Mesenchymal stem cell (in vitro differentiated cells and primary cell): ENCODE measurements around the gene DICER1.

Experiments used
- DNase-seq: peaks from one replicate; pipeline ENCODE4 v3.0.0-alpha.2; 2013
- H2AFZ ChIP-seq: one replicate; pipeline ENCODE4 v1.6.1; 2013; ENCODE audit warnings: low read depth, mild to moderate bottlenecking, control low read depth, inconsistent platforms, low read length, moderate library complexity
- H2AK5ac ChIP-seq: 2 replicates; pipeline ENCODE4 v1.6.1; 2013; ENCODE audit warnings: low read length, moderate library complexity, mild to moderate bottlenecking, inconsistent platforms; ENCODE audit not compliant: severe bottlenecking
- H2BK120ac ChIP-seq: one replicate; pipeline ENCODE4 v1.6.1; 2013; ENCODE audit warnings: low read depth, mild to moderate bottlenecking, inconsistent platforms, low read length, moderate library complexity
- H2BK12ac ChIP-seq, 2 experiments: one replicate each; pipeline ENCODE4 v1.6.1; 2013; ENCODE audit warnings: inconsistent platforms in 2 of 2, low read length in 2 of 2, mild to moderate bottlenecking in 2 of 2, moderate library complexity in 2 of 2, control low read depth in 1 of 2
- H2BK15ac ChIP-seq: one replicate; pipeline ENCODE4 v1.6.1; 2013; ENCODE audit warnings: mild to moderate bottlenecking, low read depth, inconsistent platforms; ENCODE audit not compliant: poor library complexity, severe bottlenecking
- H2BK5ac ChIP-seq: 2 replicates; pipeline ENCODE4 v1.6.1; 2013; ENCODE audit warnings: low read depth, mild to moderate bottlenecking, low read length, control low read depth, inconsistent platforms; ENCODE audit not compliant: poor library complexity, severe bottlenecking
- H3K14ac ChIP-seq, 2 experiments: one replicate each; pipeline ENCODE4 v1.6.1; 2013; ENCODE audit warnings: inconsistent platforms in 2 of 2, low read length in 2 of 2, control low read depth in 1 of 2, mild to moderate bottlenecking in 1 of 2, moderate library complexity in 1 of 2
- H3K18ac ChIP-seq, 2 experiments: one replicate each; pipeline ENCODE4 v1.6.1; 2013; ENCODE audit warnings: inconsistent platforms in 2 of 2, low read length in 2 of 2, control low read depth in 1 of 2, low read depth in 1 of 2, mild to moderate bottlenecking in 1 of 2
- H3K23ac ChIP-seq, 2 experiments: one replicate each; pipeline ENCODE4 v1.6.1; 2013; ENCODE audit warnings: inconsistent platforms in 2 of 2, low read length in 2 of 2, mild to moderate bottlenecking in 2 of 2, moderate library complexity in 2 of 2, control low read depth in 1 of 2
- H3K27ac ChIP-seq: 2 replicates; pipeline ENCODE4 v1.5.1; 2013; ENCODE audit warnings: mild to moderate bottlenecking, moderate library complexity, low read length, control low read depth, inconsistent platforms; ENCODE audit not compliant: poor library complexity, severe bottlenecking
- H3K27me3 ChIP-seq, 2 experiments: 2 replicates each; pipeline versions ENCODE4 v1.6.1 to v1.7.0; 2013; ENCODE audit warnings: low read length in 2 of 2, mild to moderate bottlenecking in 2 of 2, moderate library complexity in 2 of 2, control low read depth in 1 of 2, inconsistent platforms in 1 of 2; ENCODE audit not compliant: control insufficient read depth in 1 of 2, insufficient read depth in 1 of 2
- H3K36me3 ChIP-seq, 2 experiments: 2 replicates each; pipeline versions ENCODE4 v1.6.1 to v1.7.0; 2013; ENCODE audit warnings: low read length in 2 of 2, control low read depth in 1 of 2, inconsistent platforms in 1 of 2, low read depth in 1 of 2, mild to moderate bottlenecking in 1 of 2; ENCODE audit not compliant: insufficient read depth in 2 of 2, control insufficient read depth in 1 of 2
- H3K4ac ChIP-seq, 2 experiments: one replicate each; pipeline ENCODE4 v1.6.1; 2013; ENCODE audit warnings: inconsistent platforms in 2 of 2, low read length in 2 of 2, mild to moderate bottlenecking in 2 of 2, moderate library complexity in 2 of 2, control low read depth in 1 of 2, low read depth in 1 of 2
- H3K4me1 ChIP-seq: 2 replicates; pipeline ENCODE4 v1.6.1; 2013; ENCODE audit warnings: low read depth, low read length, control low read depth; ENCODE audit not compliant: control insufficient read depth, insufficient read depth
- H3K4me2 ChIP-seq: 2 replicates; pipeline ENCODE4 v1.6.1; 2013; ENCODE audit warnings: low read length, mild to moderate bottlenecking, inconsistent platforms; ENCODE audit not compliant: poor library complexity, severe bottlenecking
- H3K4me3 ChIP-seq, 2 experiments: 2 replicates each; pipeline versions ENCODE4 v1.5.1 to v1.7.0; 2013; ENCODE audit warnings: low read length in 2 of 2, mild to moderate bottlenecking in 2 of 2, control low read depth in 1 of 2, low read depth in 1 of 2; ENCODE audit not compliant: insufficient read depth in 1 of 2
- H3K79me1 ChIP-seq: replicated peaks from 2 replicates; pipeline ENCODE4 v1.6.1; 2013; ENCODE audit warnings: mild to moderate bottlenecking, control low read depth, low read length, inconsistent platforms; ENCODE audit not compliant: poor library complexity, severe bottlenecking
- H3K9ac ChIP-seq: 2 replicates; pipeline ENCODE4 v1.7.0; 2013; ENCODE audit warnings: mild to moderate bottlenecking, low read length, moderate library complexity
- H3K9me3 ChIP-seq: 2 replicates; pipeline ENCODE4 v1.7.0; 2013; ENCODE audit warnings: mild to moderate bottlenecking, low read length; ENCODE audit not compliant: control insufficient read depth
- H4K8ac ChIP-seq: one replicate; pipeline ENCODE4 v1.6.1; 2013; ENCODE audit warnings: inconsistent platforms, mild to moderate bottlenecking, low read length, moderate library complexity
- H4K91ac ChIP-seq: one replicate; pipeline ENCODE4 v1.6.1; 2013; ENCODE audit warnings: mild to moderate bottlenecking, low read length, inconsistent platforms
- WGBS: methylation state at CpG from one replicate; pipeline ENCODE4 v1.1.7; 2013; ENCODE audit warnings: mixed read lengths; 5-methylcytosine and 5-hydroxymethylcytosine counted together

Gene DICER1

GRCh38 chr14:95156161-95157047, 925 bp downstream of the DICER1 start:
- H4K8ac ChIP-seq = peak overlapping the region; percentile 96
- peak overlapping the region; percentile 91 for H2BK5ac ChIP-seq
- peaks cover 6% of the 10 kb centered on the region for H3K4me1 ChIP-seq
- H2BK120ac ChIP-seq = peak overlapping the region; percentile 88
- WGBS = 2% methylated on average over 34 of the region's 48 CpGs
- peak overlapping the region; percentile 19 for H2BK15ac ChIP-seq
- H2AK5ac ChIP-seq = no peak overlapping the region
- H3K14ac ChIP-seq = peak overlapping the region; percentile 62 to 91
- H3K36me3 ChIP-seq = no peaks in the 10 kb centered on the region
- peak overlapping the region; percentile 87 to 99 for H3K4ac ChIP-seq
- peak overlapping the region; percentile 18 for H3K27ac ChIP-seq
- DNase-seq = peak; percentile 46
- H3K79me1 ChIP-seq = peaks cover 8% of the 10 kb centered on the region
- peak overlapping the region; percentile 89 for H2AFZ ChIP-seq
- H3K23ac ChIP-seq = peak overlapping the region in 1 of 2 experiments; percentile 72
- H3K4me2 ChIP-seq = peak overlapping the region; percentile 85
- no peaks in the 10 kb centered on the region for H3K27me3 ChIP-seq
- peak overlapping the region; percentile 98 for H3K9ac ChIP-seq
- H3K9me3 ChIP-seq = no peaks in the 10 kb centered on the region
- H4K91ac ChIP-seq = peak overlapping the region; percentile 91
- peak overlapping the region in 1 of 2 experiments; percentile 39 for H2BK12ac ChIP-seq
- peak overlapping the region; percentile 81 to 91 for H3K4me3 ChIP-seq
- H3K18ac ChIP-seq = peak overlapping the region; percentile 0 to 94

GRCh38 chr14:95155045-95155444, 2.3 kb downstream of the DICER1 start:
- H2AFZ ChIP-seq = no peak overlapping the region
- no peak overlapping the region for H4K91ac ChIP-seq
- H3K9me3 ChIP-seq = no peaks in the 10 kb centered on the region
- DNase-seq = no peak
- 95% methylated on average over 12 of the region's 12 CpGs for WGBS
- no peaks in the 10 kb centered on the region for H3K36me3 ChIP-seq
- H3K4me1 ChIP-seq = peaks cover 6% of the 10 kb centered on the region
- H4K8ac ChIP-seq = no peak overlapping the region
- H3K18ac ChIP-seq = no peak overlapping the region
- H3K23ac ChIP-seq = no peak overlapping the region
- no peak overlapping the region for H3K4me2 ChIP-seq
- no peak overlapping the region for H2BK5ac ChIP-seq
- no peak overlapping the region for H3K14ac ChIP-seq
- no peak overlapping the region for H3K27ac ChIP-seq
- no peak overlapping the region for H2BK120ac ChIP-seq
- no peak overlapping the region for H2BK12ac ChIP-seq
- peaks cover 7% of the 10 kb centered on the region for H3K79me1 ChIP-seq
- H2BK15ac ChIP-seq = no peak overlapping the region
- H3K4me3 ChIP-seq = peak overlapping the region in 1 of 2 experiments; percentile 81
- H3K4ac ChIP-seq = no peak overlapping the region
- H3K9ac ChIP-seq = peak overlapping the region; percentile 98
- H2AK5ac ChIP-seq = no peak overlapping the region
- no peaks in the 10 kb centered on the region for H3K27me3 ChIP-seq

DNA sequence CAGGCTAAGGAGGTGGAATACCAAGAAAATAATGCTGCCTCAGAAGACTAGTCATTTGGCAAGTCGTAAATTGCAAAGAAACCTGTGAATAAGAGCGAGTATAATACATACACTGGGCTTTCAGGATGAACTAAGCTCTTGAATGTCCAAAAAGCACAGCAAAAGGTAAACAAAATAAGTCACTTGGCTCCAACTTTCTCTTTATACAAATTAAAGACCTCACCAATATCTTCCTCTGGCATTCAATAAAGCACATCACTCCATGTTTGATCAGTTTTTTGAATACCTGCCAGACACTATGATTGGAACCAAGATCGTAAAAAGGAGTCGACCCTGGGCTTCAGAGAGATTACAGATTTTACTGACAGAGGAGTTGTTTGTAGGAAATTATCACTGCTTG, 3.5 kb downstream of the DICER1 start:
- Histone ChIP-seq H2BK12ac (no peak overlapping the region), H3K23ac (no peak overlapping the region), H3K79me1 (peaks cover 5% of the 10 kb centered on the region), H3K36me3 (no peaks in the 10 kb centered on the region), H3K9me3 (no peaks in the 10 kb centered on the region), H4K91ac (no peak overlapping the region), H4K8ac (no peak overlapping the region), H2BK120ac (no peak overlapping the region), H3K14ac (no peak overlapping the region), H3K4ac (no peak overlapping the region), H3K18ac (no peak overlapping the region), H2BK15ac (no peak overlapping the region), H3K4me1 (peaks cover 6% of the 10 kb centered on the region), H3K4me2 (no peak overlapping the region), H2BK5ac (no peak overlapping the region), H3K27me3 (no peaks in the 10 kb centered on the region), H3K4me3 (no peak overlapping the region), H3K27ac (no peak overlapping the region), H3K9ac (no peak overlapping the region), H2AK5ac (no peak overlapping the region), H2AFZ (no peak overlapping the region)
- 84% methylated on average over 4 of the region's 4 CpGs for WGBS
- DNase-seq = no peak

DNA sequence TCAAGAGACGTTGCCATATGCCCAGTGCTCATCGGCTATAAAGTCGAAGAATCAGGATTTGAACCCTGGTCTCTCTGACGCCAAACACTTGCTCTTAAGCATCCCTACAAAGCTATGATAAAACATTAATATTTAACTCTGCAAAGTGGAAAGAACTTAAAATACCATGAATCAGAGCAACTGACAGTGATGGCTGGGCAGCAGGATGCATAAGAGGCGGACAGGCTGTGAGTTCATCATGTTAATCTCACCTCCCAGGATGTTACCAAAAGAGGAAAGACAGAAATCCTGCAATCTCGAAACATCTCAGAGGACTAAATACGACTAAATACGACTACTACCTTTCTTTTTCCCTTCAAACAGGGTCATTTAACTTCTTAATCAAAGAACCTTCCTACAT, 5.8 kb downstream of the DICER1 start:
- Histone ChIP-seq H2AFZ (no peak overlapping the region), H3K18ac (no peak overlapping the region), H3K4me3 (no peak overlapping the region), H2BK120ac (no peak overlapping the region), H2AK5ac (no peak overlapping the region), H3K14ac (no peak overlapping the region), H3K36me3 (peaks cover 0 to under 1% of the 10 kb centered on the region in 2 experiments), H3K27me3 (no peaks in the 10 kb centered on the region), H3K79me1 (peaks cover 4% of the 10 kb centered on the region), H3K9ac (no peak overlapping the region), H2BK15ac (no peak overlapping the region), H3K23ac (no peak overlapping the region), H3K4me1 (peaks cover 3% of the 10 kb centered on the region), H3K4ac (no peak overlapping the region), H2BK12ac (no peak overlapping the region), H4K8ac (no peak overlapping the region), H3K4me2 (no peak overlapping the region), H3K9me3 (no peaks in the 10 kb centered on the region), H2BK5ac (no peak overlapping the region), H3K27ac (no peak overlapping the region), H4K91ac (no peak overlapping the region)
- DNase-seq = no peak
- WGBS = 88% methylated on average over 8 of the region's 8 CpGs
